GM13977 (cell line): Measurements from ENCODE around the gene OR51E2.
A peak's percentile ranks its signal among the peaks of the same experiment; 100 is the strongest.
"Not testable (repeated sequence)": the region's sequence is repeated elsewhere in the genome, so short reads cannot be mapped to it uniquely, and the experiment has no call there.

Experiments
- DNase-seq: peaks from one replicate; pipeline ENCODE4 v3.0.0; 2012; ENCODE audit warnings: low spot score
- in situ Hi-C: fragments of 300-500 bp; cut with MboI; formaldehyde crosslinking; loops from one replicate; pipeline ENCODE4 v1.12.0; 2022; ENCODE audit warnings: low sequenced_read_pairs, low pct_unique_long_range_greater_than_20kb, mixed read lengths, inconsistent platforms; ENCODE audit not compliant: unreplicated experiment
- TF ChIP-seq, protein P1 (sequence below): IDR thresholded peaks from 2 replicates; pipeline ENCODE4 v1.5.1; 2012; ENCODE audit warnings: mild to moderate bottlenecking, control low read depth; ENCODE audit not compliant: insufficient read depth; ENCODE audit errors: extremely low read depth, missing control alignments

The OR51E2 gene, protein sequence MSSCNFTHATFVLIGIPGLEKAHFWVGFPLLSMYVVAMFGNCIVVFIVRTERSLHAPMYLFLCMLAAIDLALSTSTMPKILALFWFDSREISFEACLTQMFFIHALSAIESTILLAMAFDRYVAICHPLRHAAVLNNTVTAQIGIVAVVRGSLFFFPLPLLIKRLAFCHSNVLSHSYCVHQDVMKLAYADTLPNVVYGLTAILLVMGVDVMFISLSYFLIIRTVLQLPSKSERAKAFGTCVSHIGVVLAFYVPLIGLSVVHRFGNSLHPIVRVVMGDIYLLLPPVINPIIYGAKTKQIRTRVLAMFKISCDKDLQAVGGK

DNA sequence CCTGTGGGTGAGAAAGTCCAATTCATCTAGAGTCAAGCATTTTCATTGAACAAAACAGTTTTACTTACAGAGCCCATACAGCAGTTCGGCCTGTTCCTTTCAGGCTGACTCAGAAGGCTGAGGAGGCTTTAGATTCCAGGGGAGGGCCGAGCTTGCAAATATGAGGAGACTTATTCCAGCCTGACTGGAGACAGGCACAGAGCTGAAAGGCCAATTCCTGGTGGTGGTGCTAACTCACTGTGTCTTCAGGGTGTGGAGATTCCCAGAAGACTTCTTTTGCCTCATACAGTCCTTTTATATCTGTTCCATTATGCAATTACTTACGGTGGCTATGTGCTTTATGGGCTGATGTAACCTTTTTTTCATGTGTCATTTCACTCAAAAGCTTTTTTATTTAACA is at the start of gene OR51E2:
Gene OR51E2, minus strand, starts transcription at position 269 of the 400 bp plus-strand sequence. CDS start 15,142 bp downstream, outside the sequence.
- in situ Hi-C loops, result no loop called here
- TF ChIP-seq, protein P1, sequence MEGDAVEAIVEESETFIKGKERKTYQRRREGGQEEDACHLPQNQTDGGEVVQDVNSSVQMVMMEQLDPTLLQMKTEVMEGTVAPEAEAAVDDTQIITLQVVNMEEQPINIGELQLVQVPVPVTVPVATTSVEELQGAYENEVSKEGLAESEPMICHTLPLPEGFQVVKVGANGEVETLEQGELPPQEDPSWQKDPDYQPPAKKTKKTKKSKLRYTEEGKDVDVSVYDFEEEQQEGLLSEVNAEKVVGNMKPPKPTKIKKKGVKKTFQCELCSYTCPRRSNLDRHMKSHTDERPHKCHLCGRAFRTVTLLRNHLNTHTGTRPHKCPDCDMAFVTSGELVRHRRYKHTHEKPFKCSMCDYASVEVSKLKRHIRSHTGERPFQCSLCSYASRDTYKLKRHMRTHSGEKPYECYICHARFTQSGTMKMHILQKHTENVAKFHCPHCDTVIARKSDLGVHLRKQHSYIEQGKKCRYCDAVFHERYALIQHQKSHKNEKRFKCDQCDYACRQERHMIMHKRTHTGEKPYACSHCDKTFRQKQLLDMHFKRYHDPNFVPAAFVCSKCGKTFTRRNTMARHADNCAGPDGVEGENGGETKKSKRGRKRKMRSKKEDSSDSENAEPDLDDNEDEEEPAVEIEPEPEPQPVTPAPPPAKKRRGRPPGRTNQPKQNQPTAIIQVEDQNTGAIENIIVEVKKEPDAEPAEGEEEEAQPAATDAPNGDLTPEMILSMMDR, result no peak
- no peak for DNase-seq

DNA sequence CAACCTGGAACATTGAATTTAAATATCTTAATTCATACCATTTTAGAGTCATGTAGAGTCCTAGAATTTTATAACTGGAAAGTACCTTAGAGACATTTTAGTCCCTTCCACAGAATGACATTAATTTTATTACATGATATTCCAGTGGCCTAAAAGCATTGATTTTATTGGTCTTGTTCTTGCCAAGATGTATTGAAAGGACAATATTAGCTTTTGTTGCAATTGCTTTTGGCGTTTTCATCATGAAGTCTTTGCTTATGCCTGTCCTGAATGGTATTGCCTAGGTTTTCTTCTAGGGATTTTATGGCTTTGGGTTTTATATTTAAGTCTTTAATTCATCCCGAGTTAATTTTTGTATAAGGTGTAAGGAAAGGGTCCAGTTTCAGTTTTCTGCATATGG is 43.1 kb upstream of the OR51E2 start:
- in situ Hi-C loops, result no loop called here
- TF ChIP-seq, protein P1, result no peak
- DNase-seq, result no peak

DNA sequence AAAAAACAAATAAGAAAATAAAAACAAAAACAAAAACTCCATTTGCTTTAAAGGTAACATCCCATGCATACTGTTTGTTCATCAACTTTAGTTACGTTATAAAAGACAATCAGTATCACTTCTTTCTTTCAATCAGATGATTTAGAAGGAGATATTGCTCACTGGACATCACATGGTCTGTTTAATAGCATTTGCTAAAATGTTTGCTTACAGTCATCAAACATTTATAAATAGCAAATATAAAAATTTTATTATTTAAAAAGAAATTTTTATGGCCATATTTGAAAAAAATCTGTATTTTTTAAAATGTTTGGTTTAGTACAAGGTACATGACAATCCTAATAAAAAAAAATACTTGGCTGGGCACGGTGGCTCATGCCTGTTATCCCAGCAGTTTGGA is 29.5 kb upstream of the OR51E2 start:
- in situ Hi-C loops, result no loop called here
- DNase-seq, result no peak
- TF ChIP-seq, protein P1, result no peak

DNA sequence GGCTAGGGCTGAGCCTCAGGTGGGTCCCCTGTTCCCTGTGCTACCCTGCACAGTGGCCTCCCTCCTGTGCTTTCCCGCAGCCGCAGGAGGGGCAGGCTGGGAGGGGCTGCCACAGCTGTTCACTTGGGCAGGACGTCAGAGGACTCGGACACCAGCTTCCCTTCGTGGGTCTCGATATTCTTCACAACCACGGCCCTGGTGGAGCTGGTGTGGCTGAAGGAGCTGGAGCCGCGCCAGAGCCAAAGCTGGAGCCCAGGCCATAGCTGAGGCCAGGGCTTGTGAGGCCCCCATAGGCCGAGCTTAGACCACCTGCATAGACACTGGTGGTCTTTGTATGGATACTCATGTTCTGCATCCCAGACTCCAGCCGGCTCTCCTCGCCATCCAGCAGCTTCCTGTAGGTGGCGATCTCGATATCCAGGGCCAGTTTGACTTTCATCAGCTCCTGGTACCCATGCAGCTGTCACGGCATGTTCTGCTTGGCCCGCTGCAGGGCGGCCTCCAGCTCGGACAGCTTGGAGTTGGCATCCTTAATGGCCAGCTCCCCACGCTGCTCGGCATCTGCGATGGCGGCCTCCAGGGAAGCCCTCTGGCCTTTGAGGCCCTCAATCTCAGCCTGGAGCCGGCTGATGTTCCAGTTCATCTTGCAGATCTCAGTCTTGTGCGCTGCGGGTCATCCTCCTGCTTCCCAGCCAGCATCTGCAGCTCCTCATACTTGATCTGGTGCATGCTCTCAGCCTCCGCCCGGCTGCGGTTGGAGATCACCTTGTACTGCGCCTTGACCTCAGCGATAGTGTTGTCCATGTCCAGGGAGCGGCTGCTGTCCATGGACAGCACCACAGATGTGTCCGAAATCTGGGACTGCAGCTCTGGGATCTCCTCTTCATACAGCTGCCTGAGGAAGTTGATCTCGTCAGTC is 25.2 kb upstream of the OR51E2 start:
- DNase-seq, in situ Hi-C loops: not testable (repeated sequence)
- TF ChIP-seq, protein P1, result peak; percentile 7

DNA sequence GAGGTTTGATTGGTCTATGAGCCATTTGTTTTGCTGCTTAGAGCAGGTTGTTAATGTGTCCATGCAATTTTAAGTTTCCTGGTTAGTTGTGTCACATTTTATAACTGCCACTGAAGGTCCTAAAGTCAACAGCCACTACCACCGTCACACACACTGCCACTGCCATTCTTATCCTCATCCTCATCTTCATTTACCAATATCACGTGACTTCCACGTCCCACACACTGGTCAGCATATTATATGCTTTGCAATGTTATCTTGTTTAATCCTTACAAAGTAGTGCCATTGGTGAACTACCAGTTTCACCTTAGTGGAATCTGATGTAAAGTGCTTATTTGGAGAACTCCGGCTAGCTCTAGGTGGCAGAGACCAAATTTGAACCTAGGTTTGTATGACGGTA is 16.6 kb upstream of the OR51E2 start:
- no peak for DNase-seq
- in situ Hi-C loops, result no loop called here
- TF ChIP-seq, protein P1, result no peak

DNA sequence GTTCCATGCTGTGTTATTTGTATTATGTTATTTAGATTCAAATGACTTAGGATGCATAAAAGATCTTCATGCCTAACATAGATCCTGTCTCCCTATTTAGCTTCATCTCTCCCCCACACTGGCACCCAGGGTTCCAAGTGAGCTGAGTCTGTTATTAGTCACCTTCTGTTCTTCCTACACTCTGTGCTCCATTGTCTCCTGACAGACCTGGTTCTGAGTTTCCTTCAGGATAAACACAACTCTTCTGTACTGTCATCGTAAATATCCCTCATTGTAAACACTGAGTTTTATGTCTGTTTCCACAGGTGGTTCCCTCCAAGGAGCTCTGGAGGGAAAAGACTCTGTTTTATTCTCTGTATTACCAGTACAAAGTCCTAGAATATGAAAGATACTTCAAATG is 15.6 kb upstream of the OR51E2 start:
- in situ Hi-C loops, result no loop called here
- DNase-seq, result no peak

More for the DNA sequence above, 15.6 kb upstream of the OR51E2 start:
- TF ChIP-seq, protein P1, result no peak
